A549 (cell line): ENCODE results near the gene PRIMA1. TPM values are rescaled to one million over a fixed set of nuclear protein-coding genes. Genes with fewer than 3 reads are reported as not detected.

ENCODE experiments used
- ATAC-seq, 2 experiments: fragments of 200-7000 bp in 1 of 2; fragments of >200 bp in 1 of 2; cut with Nextera tagmentation in 1 of 2; cut with Tn5 transposase in 1 of 2; 3 replicates each; pipeline versions ENCODE4 v1.8.0 to v1.9.1; 2018 to 2020; ENCODE audit warnings: mild to moderate bottlenecking in 1 of 2, moderate library complexity in 1 of 2
- CTCF ChIA-PET: fragments of 300-600 bp; sonication (Branson Sonifier 250); formaldehyde crosslinking; extraction: SDS; loops from one replicate; lab custom pipeline; 2021; ENCODE audit warnings: antibody characterized with exemption, inconsistent platforms; lab: Yijun Ruan, JAX
- POLR2A ChIA-PET: fragments of 350-600 bp; formaldehyde crosslinking; extraction: SDS; loops from one replicate; lab custom pipeline; 2021; ENCODE audit warnings: antibody characterized with exemption, inconsistent platforms; lab: Yijun Ruan, JAX
- DNase-seq, 2 experiments: peaks; one replicate each; pipeline versions ENCODE4 v3.0.0 to v3.0.0-alpha.2; 2011 to 2016; ENCODE audit warnings: low read depth in 1 of 2, low spot score in 1 of 2
- FAIRE-seq: peaks from 2 replicates; lab custom pipeline; 2011; peaks lifted over from hg19 to GRCh38; lab: Jason Lieb, UNC
- H3K27ac ChIP-seq, 2 experiments: fragments of >200 bp; sonication (Bioruptor Twin); formaldehyde crosslinking; 3 replicates each; pipeline ENCODE4 v1.5.1; 2016 to 2017
- H3K4me1 ChIP-seq: fragments of >200 bp; sonication (Bioruptor Twin); formaldehyde crosslinking; 3 replicates; pipeline ENCODE4 v1.6.1; 2016
- H3K4me2 ChIP-seq: fragments of >200 bp; sonication (Bioruptor Twin); formaldehyde crosslinking; 3 replicates; pipeline ENCODE4 v1.6.1; 2016
- H3K4me3 ChIP-seq: fragments of >200 bp; sonication (Bioruptor Twin); formaldehyde crosslinking; 3 replicates; pipeline ENCODE4 v1.5.1; 2016
- H3K9me3 ChIP-seq: fragments of >200 bp; sonication (Bioruptor Twin); formaldehyde crosslinking; 3 replicates; pipeline ENCODE4 v1.6.1; 2016
- BHLHE40 ChIP-seq: IDR thresholded peaks from 2 replicates; pipeline ENCODE4 v1.6.1; 2012; ENCODE audit warnings: low read depth, low read length, inconsistent platforms
- CEBPB ChIP-seq, 2 experiments: fragments of >200 bp in 1 of 2; sonication (Bioruptor Twin) in 1 of 2; formaldehyde crosslinking in 1 of 2; IDR thresholded peaks; 2 replicates each; pipeline ENCODE4 v1.6.1; 2012 to 2016
- CHD4 ChIP-seq: fragments of 200-600 bp; sonication (generic); IDR thresholded peaks from 2 replicates; pipeline ENCODE4 v1.6.1; 2016; ENCODE audit warnings: antibody characterized with exemption, mild to moderate bottlenecking, borderline replicate concordance
- EP300 ChIP-seq, 2 experiments: fragments of >200 bp; sonication (Bioruptor Twin); formaldehyde crosslinking; IDR thresholded peaks; 2 replicates in 1 of 2; 3 replicates in 1 of 2; pipeline ENCODE4 v1.6.1; 2016 to 2017
- ESRRA ChIP-seq: fragments of 150-350 bp; IDR thresholded peaks from 2 replicates; pipeline ENCODE4 v1.6.1; 2014; ENCODE audit warnings: mild to moderate bottlenecking, low read length, borderline replicate concordance
- FOSL2 ChIP-seq, 2 experiments: fragments of 450-650 bp in 1 of 2; fragments of >200 bp in 1 of 2; sonication (Bioruptor Twin) in 1 of 2; formaldehyde crosslinking; IDR thresholded peaks; 2 replicates each; pipeline versions ENCODE4 v1.5.0 to v1.6.1; 2016 to 2020; ENCODE audit warnings: mild to moderate bottlenecking in 1 of 2, moderate library complexity in 1 of 2
- HOXB13 ChIP-seq: fragments of 250-450 bp; sonication (Bioruptor Pico); IDR thresholded peaks from 2 replicates; pipeline ENCODE4 v1.5.0; 2020; ENCODE audit warnings: low read depth, mild to moderate bottlenecking, moderate library complexity
- JUN ChIP-seq, 2 experiments: fragments of >200 bp; sonication (Bioruptor Twin); formaldehyde crosslinking; IDR thresholded peaks; 2 replicates in 1 of 2; 3 replicates in 1 of 2; pipeline ENCODE4 v1.6.1; 2016 to 2017
- JUNB ChIP-seq: fragments of >200 bp; sonication (Bioruptor Twin); formaldehyde crosslinking; IDR thresholded peaks from 2 replicates; pipeline ENCODE4 v1.6.1; 2016
- KDM1A ChIP-seq: fragments of 200-600 bp; sonication (generic); IDR thresholded peaks from 2 replicates; pipeline ENCODE4 v1.6.1; 2016; ENCODE audit warnings: low read depth, mild to moderate bottlenecking
- MAFK ChIP-seq: fragments of 450-650 bp; IDR thresholded peaks from 2 replicates; pipeline ENCODE4 v1.6.1; 2014; ENCODE audit not compliant: partially characterized antibody
- MYC ChIP-seq: IDR thresholded peaks from 2 replicates; pipeline ENCODE4 v1.6.1; 2012; ENCODE audit warnings: mild to moderate bottlenecking, inconsistent platforms, low read length, improper control_type of control experiment, borderline replicate concordance
- POLR2AphosphoS2 ChIP-seq: conservative IDR thresholded peaks from 2 replicates; pipeline ENCODE4 v1.6.1; 2012; ENCODE audit warnings: low read length, improper control_type of control experiment, inconsistent platforms
- RAD21 ChIP-seq, 2 experiments: fragments of >200 bp in 1 of 2; sonication (Bioruptor Twin) in 1 of 2; formaldehyde crosslinking in 1 of 2; IDR thresholded peaks in 1 of 2; conservative IDR thresholded peaks in 1 of 2; 2 replicates in 1 of 2; 3 replicates in 1 of 2; pipeline ENCODE4 v1.6.1; 2012 to 2018; ENCODE audit warnings: inconsistent platforms in 1 of 2
- SMC3 ChIP-seq: fragments of >200 bp; sonication (Bioruptor Twin); formaldehyde crosslinking; IDR thresholded peaks from 3 replicates; pipeline ENCODE4 v1.6.1; 2018; ENCODE audit warnings: inconsistent platforms
- SREBF2 ChIP-seq: fragments of 450-650 bp; IDR thresholded peaks from 2 replicates; pipeline ENCODE4 v1.6.1; 2014; ENCODE audit warnings: mild to moderate bottlenecking, moderate library complexity
- TFCP2L1 ChIP-seq: fragments of 250-450 bp; sonication (Bioruptor Pico); IDR thresholded peaks from 2 replicates; pipeline ENCODE4 v1.5.0; 2021; ENCODE audit warnings: mild to moderate bottlenecking
- TP53 ChIP-seq: fragments of 250-450 bp; sonication (Bioruptor Pico); IDR thresholded peaks from 2 replicates; pipeline ENCODE4 v1.5.0; 2021; ENCODE audit warnings: mild to moderate bottlenecking, moderate library complexity
- ZNF302 ChIP-seq: fragments of 250-450 bp; sonication (Bioruptor Pico); IDR thresholded peaks from 2 replicates; pipeline ENCODE4 v1.9.0; 2021; ENCODE audit warnings: inconsistent platforms, mild to moderate bottlenecking, moderate library complexity
- WGBS: methylation state at CpG from one replicate; pipeline ENCODE4 v1.1.6; 2017; ENCODE audit errors: missing lambda C conversion rate; 5-methylcytosine and 5-hydroxymethylcytosine counted together
- polyA plus RNA-seq, 4 experiments: library from polyadenylated mRNA; depleted of rRNA in 3 of 4; stranded (reverse); fragments of >200 nt; fragmentation: RNase III in 1 of 4; extraction: RNeasy Plus Mini Kit Qiagen cat#74134 plus additional on column Dnase treatment in 1 of 4; gene quantifications; 2 replicates in 3 of 4; 3 replicates in 1 of 4; pipeline ENCODE4 v1.2.3, GENCODE V29; 2011 to 2017
- TF ChIP-seq, protein P1 (sequence below): fragments of >200 bp; sonication (Bioruptor Twin); formaldehyde crosslinking; IDR thresholded peaks from 3 replicates; pipeline ENCODE4 v1.6.1; 2016
- TF ChIP-seq, protein P2 (sequence below): IDR thresholded peaks from 2 replicates; pipeline ENCODE4 v1.6.1; 2012
- TF ChIP-seq, protein P3 (sequence below): IDR thresholded peaks from 2 replicates; pipeline ENCODE4 v1.6.1; 2012
- TF ChIP-seq, protein P4 (sequence below): IDR thresholded peaks from 2 replicates; pipeline ENCODE4 v1.6.1; 2012; ENCODE audit warnings: low read depth, borderline replicate concordance
- TF ChIP-seq, protein P5 (sequence below): fragments of 250-450 bp; sonication (Bioruptor Pico); IDR thresholded peaks from 2 replicates; pipeline ENCODE4 v1.5.0; 2020; ENCODE audit warnings: low read depth, mild to moderate bottlenecking, moderate library complexity

Gene PRIMA1
- polyA plus RNA-seq, 2 of the 4 experiments (the other 2 are of a cell fraction) = 0.14 to 0.17 TPM

DNA sequence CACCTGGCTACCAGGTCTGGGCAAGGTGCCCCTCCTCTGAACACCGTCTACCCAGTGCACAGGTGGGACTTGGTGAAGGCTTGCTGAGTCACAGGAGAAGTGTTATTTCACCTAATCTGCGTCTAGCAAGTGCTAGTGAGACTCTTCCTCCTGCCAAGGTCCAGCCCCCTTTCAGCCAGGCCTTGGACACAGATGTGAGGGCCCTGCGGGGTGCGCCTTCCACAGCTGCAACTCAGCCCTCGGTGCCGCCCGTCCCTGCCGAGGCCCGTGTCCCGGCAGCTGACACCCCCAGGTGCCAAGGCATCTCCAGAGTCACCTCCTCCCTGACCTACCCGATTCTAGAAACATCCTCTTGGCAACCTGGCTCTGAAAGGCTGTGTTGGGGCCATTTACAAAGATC lies 55.1 kb downstream of the PRIMA1 start:
- Histone ChIP-seq H3K27ac (no peak overlapping the region), H3K9me3 (no peaks in the 10 kb centered on the region), H3K4me3 (no peak overlapping the region)
- ATAC-seq = no peak
- DNase-seq = peak in 1 of 2 experiments; percentile 6
- ChIA-PET POLR2A (no interaction called here), CTCF (no interaction called here)
- FAIRE-seq = no peak
- TF ChIP-seq CEBPB (IDR thresholded peaks at IDR 0.05) (no peak), MYC (no peak), SMC3 (no peak), ESRRA (no peak), FOSL2 (IDR thresholded peaks at IDR 0.05) (no peak), FOSL2 (CRISPR knock-in tag; IDR thresholded peaks at IDR 0.05) (no peak), POLR2AphosphoS2 (no peak), BHLHE40 (no peak), JUN (IDR thresholded peaks at IDR 0.05) (no peak), TFCP2L1 (CRISPR knock-in tag) (no peak), MAFK (no peak), ZNF302 (no peak), KDM1A (no peak), EP300 (IDR thresholded peaks at IDR 0.05) (no peak), JUNB (no peak), CHD4 (no peak)
- TF ChIP-seq, protein P1, sequence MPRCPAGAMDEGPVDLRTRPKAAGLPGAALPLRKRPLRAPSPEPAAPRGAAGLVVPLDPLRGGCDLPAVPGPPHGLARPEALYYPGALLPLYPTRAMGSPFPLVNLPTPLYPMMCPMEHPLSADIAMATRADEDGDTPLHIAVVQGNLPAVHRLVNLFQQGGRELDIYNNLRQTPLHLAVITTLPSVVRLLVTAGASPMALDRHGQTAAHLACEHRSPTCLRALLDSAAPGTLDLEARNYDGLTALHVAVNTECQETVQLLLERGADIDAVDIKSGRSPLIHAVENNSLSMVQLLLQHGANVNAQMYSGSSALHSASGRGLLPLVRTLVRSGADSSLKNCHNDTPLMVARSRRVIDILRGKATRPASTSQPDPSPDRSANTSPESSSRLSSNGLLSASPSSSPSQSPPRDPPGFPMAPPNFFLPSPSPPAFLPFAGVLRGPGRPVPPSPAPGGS = no peak
- TF ChIP-seq, protein P2, sequence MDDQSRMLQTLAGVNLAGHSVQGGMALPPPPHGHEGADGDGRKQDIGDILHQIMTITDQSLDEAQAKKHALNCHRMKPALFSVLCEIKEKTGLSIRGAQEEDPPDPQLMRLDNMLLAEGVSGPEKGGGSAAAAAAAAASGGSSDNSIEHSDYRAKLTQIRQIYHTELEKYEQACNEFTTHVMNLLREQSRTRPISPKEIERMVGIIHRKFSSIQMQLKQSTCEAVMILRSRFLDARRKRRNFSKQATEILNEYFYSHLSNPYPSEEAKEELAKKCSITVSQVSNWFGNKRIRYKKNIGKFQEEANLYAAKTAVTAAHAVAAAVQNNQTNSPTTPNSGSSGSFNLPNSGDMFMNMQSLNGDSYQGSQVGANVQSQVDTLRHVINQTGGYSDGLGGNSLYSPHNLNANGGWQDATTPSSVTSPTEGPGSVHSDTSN = no peak
- TF ChIP-seq, protein P3, sequence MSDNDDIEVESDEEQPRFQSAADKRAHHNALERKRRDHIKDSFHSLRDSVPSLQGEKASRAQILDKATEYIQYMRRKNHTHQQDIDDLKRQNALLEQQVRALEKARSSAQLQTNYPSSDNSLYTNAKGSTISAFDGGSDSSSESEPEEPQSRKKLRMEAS = no peak
- TF ChIP-seq, protein P4, sequence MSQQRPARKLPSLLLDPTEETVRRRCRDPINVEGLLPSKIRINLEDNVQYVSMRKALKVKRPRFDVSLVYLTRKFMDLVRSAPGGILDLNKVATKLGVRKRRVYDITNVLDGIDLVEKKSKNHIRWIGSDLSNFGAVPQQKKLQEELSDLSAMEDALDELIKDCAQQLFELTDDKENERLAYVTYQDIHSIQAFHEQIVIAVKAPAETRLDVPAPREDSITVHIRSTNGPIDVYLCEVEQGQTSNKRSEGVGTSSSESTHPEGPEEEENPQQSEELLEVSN = no peak
- TF ChIP-seq, all 56 proteins: peak for 0
- 62% methylated on average over 11 of the region's 11 CpGs for WGBS
- Histone ChIP-seq H3K4me2 (no peak overlapping the region), H3K4me1 (no peaks in the 10 kb centered on the region)

DNA sequence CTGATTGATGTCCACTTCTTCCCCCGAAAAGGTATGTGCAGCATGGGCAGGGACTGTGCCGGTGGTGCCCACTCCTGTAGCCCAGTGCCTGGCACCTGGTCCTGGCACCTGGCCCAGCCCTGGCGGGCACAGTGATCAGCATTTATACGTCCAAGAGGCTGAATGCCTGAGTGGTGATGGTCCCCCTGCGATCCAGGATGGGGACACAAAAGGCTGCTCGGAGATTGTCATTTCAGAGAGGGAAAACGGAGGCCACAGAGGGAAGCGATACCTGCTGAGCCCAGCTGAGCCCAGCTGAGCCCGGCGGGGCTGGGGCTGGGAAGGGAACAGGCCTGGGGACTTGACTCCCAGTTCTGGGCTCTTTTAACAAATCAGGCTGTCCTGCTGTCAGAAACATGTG lies 55.8 kb downstream of the PRIMA1 start:
- POLR2A ChIA-PET = no interaction called here
- Histone ChIP-seq H3K4me1 (no peaks in the 10 kb centered on the region), H3K4me3 (no peak overlapping the region), H3K4me2 (no peak overlapping the region), H3K27ac (no peak overlapping the region), H3K9me3 (no peaks in the 10 kb centered on the region)
- FAIRE-seq = no peak
- no peak for ATAC-seq
- CTCF ChIA-PET = interaction anchor here (0.8 kb wide), 1 partner anchor 16 kb away, joined by 3 read pairs; no protein-coding TSS in a partner anchor
- WGBS = 71% methylated on average over 10 of the region's 10 CpGs
- no peak for DNase-seq
- TF ChIP-seq POLR2AphosphoS2 (no peak), MYC (no peak), TP53 (CRISPR knock-in tag) (no peak), SMC3 (no peak), SREBF2 (no peak), TFCP2L1 (CRISPR knock-in tag) (no peak), JUNB (no peak), RAD21 (conservative IDR thresholded peaks at IDR 0.05 in 1 of 2, IDR thresholded peaks at IDR 0.05 in 1 of 2) (no peak), HOXB13 (CRISPR knock-in tag) (no peak)
- TF ChIP-seq, protein P5, sequence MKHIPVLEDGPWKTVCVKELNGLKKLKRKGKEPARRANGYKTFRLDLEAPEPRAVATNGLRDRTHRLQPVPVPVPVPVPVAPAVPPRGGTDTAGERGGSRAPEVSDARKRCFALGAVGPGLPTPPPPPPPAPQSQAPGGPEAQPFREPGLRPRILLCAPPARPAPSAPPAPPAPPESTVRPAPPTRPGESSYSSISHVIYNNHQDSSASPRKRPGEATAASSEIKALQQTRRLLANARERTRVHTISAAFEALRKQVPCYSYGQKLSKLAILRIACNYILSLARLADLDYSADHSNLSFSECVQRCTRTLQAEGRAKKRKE (CRISPR knock-in tag) = no peak
- TF ChIP-seq, all 56 proteins: peak for 0
